ENCODE data around the gene SUCLG1.

The SUCLG1 gene

DNA sequence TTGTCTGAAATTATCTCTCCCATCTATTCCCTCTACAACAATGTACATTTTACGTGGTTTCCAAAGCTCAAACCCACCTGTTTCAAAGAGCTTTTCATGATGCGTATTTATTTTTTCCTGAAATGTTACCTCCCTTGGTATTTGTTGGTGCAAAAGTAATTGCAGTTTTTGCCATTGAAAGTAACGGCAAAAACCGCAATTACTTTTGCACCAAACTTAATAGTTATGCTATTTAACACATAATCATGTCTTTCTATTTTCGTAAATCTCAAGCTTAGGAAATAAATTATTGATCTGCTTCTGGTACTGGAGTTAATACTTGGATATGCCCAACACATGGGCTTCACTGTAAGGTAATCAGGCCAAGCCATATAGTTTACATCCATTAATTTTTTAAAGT, 85.2 kb downstream of the SUCLG1 start:
- TF ChIP-seq ZNF274 (IDR thresholded peaks at IDR 0.05; ENCODE audit: low read depth, low read length), result no peak

More for the DNA sequence above, 85.2 kb downstream of the SUCLG1 start:
- H3K4me3 ChIP-seq (ENCODE audit: low read length), result no peak overlapping the region
